ENCODE data around the gene ATP6V0E2.

ATP6V0E2 gene

DNA sequence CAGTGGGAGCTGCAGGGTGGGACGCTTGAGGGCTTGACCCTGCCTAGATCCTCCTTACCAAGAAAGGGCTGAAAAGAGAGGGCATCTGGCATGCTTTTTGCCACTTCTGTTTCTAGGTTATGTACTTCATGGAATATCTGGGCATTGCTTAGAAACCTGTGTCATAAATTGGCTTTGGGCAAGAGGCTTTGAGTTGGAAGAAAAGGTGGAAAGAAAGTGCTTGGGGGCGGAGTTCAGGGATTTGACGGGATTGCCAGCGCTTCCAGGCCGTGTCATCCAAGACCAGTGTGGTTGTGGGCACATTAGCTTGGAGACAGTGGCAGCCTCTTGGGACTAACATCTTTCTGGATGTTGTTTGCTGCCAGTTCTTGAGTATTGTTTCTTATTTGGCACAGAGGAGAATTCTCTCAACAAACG, 34.8 kb upstream of the ATP6V0E2 start:
- DNase-seq = no peak

DNA sequence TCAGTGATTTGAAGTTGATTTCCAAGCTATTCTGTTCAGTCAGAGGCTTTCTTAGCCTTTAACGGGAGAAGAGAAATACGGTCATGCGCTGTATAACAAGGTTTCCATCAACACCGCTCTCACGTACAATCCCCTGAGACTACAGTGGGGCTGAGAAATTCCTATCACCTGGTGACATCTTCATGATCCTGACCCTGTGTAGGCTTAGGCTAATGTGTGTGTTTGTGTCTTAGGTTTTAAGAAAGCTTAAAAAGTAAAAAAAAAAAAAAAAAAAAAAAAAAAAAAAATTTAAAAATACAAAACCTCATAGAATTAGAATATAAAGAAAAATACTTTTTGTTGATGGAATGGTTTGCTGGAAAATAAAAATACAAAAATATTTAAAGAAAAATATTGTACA, 33.8 kb upstream of the ATP6V0E2 start:
- no peak for DNase-seq

DNA sequence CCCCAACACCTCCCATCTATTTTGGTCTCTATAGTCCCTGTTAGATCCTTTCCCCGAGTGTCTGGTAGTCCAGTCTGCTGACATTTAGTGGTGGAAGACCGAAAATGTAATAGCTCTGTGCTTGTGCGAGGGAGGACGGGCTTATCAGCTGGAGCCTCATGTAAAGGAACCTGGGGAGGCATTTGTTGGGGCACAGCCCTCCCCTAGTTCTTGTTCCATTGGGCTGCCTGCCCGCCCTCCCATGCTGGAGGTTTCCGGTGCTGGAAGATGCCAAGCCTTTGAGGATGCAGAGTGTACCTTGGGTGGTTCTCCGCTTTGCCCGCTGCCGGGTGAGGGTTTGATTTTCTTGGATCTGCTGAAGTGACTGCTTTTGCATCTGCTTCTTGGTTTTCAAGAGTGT, 30.2 kb upstream of the ATP6V0E2 start:
- DNase-seq = no peak

DNA sequence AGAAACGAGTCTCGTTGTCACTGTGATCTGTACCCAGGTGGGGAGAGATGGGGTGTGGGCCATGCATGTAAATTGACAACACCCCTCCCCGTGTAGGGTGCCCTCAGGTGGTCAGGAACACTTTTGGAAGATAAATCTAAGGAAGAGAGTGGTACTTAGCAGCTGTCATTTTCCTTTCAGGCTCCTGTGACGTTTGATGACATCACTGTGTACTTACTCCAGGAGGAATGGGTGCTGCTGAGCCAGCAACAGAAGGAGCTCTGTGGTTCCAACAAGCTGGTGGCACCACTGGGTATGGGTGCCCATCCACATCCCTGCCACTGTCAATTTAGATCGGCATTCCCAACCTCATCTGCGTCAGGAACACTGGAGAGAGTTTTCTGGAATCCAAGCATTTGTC, 29.3 kb upstream of the ATP6V0E2 start:
- no peak for DNase-seq

DNA sequence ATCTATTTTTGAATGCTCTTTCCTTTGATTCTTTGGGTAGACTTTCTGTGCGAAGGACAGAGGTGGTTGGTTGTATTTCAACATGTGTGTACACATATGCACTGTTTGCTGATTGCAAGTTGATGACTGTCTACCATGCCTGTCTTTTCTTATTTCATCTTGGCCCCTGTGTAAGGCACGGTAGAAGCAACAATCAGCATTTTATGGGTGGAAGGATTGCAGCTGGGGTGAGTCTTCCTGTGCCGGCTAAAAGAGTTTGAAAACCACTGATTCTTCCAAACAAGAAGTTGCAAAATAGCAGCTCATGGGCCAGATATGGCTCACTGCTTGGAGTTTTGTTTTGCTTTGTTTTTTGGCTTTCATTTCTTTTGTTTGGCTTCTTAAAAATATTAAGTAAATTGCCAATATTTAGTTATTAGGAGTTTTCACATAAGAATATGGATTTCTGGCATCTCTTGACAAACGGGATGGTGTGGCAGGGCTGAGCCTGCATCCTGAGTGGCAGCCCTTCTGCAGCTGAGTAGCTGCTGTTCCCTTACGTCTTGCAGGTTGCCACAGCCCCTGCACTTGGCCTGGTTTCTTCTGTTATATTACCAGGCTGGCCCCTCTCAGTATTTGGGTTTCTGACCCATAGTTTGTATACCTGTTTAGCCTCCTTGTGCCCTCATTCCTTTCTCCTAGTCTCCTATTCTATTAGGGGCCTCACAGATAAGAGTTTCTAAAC, 28.4 kb upstream of the ATP6V0E2 start:
- no peak for DNase-seq

DNA sequence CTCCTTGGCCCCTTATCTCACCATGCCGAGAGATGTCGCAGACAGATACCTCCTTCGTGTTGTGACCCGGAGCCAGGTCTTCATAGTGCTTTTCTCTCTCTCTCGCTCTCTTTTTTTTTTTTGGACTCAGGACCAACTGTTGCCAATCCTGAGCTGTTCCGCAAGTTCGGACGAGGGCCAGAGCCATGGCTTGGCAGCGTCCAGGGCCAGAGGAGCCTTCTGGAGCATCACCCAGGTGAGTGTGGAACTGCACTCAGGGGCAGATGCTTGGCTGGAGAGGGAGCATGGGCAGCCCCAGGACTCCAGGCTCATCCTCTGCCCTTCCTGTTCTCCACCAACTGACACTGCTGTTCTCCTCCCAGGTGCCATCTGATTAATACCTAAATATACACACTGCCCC, 27.7 kb upstream of the ATP6V0E2 start:
- no peak for DNase-seq

DNA sequence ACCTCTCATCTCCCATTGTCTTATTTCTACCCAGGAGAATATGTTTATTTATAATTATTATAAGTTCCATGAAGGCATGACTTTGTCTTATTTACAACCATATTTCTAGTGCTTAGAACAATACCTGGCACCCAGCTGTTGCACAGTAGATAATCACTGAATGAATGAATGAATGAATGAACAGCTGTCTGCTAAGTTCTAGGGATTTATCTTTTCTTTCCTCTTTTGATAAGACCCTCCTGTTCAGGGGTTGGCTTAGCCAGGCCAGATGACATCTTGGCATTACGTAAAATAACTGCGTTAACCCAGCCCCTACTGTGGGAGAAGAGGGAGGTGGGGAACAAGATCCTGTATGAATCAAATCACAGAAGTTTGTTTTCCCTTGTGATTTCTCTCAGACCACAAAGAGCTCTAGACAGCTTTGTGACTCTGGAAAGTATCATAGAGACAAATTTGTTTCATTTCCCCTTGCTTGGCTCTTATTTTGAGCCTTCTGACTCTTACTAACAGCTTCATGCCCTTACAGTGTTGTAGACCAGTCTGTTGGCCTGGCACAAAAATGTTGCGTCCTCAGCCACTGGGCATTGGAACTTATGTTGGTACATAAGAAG, 27.2 kb upstream of the ATP6V0E2 start:
- no peak for DNase-seq

DNA sequence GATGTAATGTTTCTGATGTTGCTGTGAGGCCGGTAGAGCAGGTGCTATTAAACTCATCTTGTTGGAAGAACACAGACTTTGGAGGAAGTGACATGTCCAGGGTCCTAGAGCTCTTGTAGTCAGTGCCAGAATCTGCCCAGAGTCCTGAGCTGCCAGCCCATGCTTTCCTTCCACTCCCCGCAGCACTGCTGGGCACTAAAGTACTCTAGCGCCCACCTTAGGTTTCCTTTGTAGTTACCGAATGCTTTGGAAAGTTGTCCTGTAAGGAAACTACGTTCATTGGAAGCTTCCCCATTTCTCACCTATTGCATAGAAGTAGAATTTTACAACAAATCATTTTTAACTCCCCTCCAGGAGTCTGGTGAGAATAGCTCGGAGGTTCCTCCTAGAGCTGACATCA, 24.6 kb upstream of the ATP6V0E2 start:
- DNase-seq = no peak

DNA sequence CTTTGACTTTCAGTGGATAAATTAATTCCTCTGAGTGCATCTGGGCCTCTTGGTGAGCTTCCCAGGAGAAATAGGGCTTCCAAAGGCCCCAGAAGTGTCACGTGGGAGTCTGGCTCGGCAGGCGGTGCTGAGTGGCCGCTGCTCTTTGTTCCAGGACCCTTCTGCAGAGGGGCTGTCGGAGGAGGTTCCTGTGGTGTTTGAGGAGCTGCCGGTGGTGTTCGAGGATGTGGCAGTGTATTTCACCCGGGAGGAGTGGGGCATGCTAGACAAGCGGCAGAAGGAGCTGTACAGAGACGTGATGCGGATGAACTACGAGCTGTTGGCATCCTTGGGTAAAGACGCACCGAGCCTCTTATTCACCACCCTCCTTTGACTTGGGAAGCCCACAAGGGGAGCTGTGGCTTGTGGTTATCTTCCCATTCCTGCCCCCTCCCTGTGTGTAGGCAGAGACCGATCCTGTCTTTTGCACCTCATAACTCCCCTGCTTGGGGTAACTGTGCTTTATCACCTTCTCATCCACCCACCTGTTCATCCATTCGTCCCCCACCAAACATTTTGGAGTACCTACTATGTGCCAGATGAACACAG, 23.7 kb upstream of the ATP6V0E2 start:
- no peak for DNase-seq

DNA sequence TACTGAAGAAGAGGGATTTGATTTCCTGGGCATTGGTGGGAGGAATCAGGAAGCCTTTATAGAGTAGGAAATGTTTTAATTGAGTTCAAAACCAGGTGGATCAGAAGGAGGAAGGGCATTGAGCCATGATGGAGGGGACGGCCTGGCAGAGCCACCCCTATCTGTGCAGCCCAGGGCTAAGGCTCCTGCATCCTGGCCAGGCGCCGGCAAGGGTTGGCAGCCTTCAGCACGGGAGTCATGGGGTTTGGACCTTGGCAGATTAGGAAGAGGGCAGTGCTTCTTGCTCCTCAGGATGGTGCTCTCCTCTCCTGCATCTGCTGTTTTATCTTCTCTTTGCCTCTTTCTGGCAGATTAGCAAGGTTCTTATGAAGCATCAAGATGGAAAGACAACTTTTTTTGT, 23.1 kb upstream of the ATP6V0E2 start:
- DNase-seq = no peak

DNA sequence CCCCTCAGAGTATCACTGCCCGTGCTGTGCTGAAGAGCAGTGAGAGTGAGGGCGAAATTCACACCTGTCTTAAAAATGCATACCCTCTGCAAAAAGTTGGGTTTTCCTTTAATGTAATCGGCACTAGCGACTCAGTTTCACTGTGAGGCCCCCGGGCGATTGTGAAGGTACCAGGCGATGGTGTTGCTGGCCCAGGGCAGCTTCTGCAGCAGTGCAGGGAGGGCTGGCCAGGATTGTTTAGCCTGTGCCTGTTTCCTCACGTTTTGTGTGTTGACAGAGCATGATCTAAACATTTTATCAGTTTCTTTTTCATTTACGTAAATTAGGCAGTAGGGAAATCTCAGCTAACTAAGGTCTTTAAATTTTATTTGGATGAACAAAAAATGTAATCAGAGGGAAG, 22.3 kb upstream of the ATP6V0E2 start:
- no peak for DNase-seq

DNA sequence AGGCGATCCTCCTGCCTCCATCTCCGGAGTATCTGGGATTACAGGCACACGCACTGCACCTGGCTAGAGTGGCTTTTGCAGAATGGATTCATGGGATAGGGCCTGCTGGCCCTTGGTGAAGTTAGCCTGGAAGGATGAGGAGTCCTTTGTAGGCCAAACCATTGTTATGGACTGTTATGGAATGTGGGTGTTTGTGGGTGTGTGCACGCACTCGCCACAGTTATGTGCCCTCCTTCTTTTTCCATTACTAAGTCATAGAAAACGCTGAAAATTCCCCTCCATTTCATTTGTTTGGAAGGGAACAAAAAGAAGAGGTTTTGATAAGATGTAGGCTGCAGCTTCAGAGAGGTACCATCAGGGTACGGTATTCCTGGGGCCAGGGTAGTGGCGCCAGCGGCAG, 20.6 kb upstream of the ATP6V0E2 start:
- DNase-seq = no peak

DNA sequence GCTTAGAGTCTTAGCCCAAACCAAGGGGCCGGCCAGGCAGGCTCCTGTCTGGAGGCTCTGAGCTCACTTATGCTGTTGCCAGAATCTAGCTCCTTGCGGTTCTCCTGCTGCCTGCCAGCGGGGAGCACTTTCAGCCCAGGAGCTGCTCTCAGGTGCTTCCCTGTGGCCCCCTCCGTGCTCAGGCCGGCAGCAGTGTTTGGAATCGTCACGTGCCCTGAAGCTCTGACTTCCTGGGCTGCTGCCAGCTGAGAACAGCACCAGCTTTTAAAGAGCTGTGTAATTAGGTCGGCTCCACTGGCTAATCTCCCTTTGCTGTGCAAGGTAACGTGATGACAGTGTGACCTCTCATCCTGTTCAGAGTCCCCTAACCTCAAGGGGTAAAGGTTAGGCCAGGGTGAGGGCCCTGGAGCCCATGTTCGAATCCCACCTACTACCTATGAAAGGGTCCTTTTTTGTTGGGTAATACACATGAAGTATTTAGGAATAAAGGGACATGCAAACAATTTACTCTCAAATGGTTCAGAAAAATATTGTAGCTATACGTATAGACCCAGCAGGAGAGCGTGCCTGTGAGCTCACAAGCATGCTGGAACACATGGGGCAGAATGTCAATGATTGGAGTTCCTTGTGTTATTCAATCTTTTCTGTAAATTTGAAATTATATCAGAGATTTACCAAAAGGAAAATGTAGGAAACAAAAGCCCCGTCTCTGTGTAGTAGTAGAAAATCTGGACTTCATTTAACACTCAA, 19.0 kb upstream of the ATP6V0E2 start:
- peak; percentile 86 for DNase-seq

DNA sequence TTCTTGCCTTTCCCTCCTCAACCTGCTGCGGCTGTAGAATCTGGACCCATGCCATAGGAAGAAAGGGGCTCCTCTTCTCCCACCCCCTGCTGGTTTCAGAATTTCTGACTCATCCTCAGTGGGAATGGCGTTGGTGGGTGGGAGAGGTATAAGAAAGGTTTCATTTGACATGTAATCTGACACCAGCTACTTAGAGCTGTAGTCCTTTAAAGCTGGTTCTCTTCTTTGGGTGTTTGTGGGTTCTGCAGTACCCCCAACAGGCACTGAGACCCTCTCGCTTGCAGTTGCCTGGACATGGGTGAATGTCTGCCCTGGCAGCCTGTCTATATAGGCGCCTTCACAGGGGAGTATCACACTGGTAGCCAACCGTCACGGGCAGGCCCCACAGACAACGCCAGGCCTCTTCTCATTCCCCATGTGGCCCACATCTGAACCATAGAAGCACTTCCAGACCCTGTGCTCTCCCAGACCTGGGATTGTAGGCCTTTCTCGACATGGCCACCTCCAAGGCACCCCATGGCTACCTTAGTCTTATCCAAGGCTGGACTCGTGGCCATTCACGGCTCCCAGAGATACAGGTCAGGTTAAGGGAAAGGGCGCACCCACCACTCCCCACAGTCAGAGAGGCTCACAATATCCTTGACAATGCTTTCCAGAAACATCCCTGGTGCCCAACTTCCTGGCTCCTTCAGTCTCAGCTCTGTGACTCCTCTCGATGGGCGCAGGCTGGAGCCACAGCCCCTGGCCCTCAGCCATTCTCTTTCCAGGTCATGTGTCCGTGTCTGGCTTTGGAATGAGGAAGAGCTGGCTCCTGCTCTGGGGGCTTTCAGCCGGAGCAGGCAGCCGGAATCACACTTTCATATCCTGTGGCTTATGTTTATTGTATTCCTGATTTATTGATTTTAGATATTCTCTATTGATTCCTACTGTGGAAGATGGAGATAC, 18.1 kb upstream of the ATP6V0E2 start:
- no peak for DNase-seq

DNA sequence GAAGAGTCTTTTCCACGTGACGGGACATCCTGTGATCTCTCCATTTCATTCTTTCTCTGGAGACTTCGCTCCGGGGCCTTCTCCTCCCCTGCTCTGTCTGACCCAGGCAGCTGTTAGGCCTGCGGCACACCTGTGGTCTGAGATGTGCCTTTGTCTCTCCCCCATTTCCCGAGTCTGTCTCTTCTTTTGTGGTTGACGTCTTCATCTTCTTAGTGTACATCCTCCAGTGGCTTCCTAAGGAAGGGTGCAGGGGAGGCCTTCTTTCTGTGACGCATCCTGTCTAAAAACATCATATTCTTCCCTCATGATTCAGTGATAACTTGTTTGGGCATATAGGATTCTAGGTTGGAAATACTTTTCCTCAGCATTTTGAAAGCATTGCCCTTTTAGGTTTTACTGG, 17.2 kb upstream of the ATP6V0E2 start:
- DNase-seq = no peak

DNA sequence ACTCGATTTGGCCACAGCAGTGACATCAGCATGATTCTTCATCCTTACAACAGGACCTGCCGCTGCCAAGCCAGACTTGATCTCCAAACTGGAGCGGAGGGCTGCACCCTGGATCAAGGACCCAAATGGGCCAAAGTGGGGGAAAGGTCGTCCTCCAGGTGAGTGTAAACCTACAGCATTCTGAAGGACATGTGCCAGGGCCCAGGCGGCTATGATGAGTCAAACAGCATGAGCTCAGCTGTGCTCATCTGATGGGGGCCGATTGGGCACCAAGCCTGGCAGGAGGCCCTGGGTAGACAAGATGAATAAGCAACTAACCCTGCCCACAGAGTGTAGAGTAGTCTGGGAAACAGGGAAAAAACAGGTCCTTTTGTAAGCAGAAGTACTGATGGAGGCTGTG, 14.4 kb upstream of the ATP6V0E2 start:
- DNase-seq = no peak

DNA sequence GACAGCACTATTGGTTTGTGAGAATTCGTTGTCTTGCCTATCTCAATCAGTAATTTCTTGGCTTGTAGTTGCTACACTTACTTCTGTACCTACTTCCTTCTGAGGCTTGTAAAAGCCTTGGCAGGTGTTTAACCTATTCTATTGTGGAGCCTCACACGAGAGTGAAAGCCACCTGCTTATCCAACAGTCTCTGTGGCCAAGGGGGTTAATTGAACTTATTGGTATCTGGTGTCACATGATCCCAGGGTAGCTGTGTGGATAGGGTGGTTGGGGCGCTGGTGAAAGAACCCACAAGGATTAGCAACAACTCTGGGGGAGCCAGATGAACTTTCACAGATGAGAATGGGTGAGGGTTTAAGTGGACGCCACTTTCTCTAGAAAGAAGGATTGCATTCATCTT, 13.9 kb upstream of the ATP6V0E2 start:
- DNase-seq = no peak

DNA sequence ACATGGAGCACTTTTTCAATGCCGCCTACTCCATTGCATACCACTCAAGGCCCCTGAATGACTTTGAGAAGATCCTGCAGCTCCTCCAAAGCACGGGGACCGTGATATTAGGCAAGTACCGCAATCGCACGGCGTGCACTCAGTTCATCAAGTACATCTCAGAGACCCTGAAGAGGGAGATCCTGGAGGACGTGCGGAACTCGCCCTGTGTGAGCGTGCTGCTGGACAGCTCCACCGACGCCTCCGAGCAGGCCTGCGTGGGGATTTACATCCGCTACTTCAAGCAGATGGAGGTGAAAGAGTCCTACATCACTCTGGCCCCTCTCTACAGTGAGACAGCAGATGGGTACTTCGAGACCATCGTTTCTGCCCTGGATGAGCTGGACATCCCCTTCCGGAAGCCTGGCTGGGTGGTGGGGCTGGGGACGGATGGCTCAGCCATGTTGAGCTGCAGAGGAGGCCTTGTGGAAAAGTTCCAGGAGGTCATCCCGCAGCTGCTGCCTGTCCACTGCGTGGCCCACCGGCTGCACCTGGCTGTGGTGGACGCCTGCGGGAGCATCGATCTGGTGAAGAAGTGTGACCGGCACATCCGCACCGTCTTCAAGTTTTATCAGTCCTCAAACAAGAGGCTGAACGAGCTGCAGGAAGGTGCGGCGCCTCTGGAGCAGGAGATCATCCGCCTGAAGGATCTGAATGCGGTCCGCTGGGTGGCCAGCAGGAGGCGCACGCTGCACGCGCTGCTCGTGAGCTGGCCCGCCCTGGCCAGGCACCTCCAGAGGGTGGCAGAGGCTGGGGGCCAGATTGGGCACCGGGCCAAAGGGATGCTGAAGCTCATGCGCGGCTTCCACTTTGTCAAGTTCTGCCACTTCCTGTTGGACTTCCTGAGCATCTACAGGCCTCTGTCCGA, 12.7 kb upstream of the ATP6V0E2 start:
- DNase-seq = no peak

DNA sequence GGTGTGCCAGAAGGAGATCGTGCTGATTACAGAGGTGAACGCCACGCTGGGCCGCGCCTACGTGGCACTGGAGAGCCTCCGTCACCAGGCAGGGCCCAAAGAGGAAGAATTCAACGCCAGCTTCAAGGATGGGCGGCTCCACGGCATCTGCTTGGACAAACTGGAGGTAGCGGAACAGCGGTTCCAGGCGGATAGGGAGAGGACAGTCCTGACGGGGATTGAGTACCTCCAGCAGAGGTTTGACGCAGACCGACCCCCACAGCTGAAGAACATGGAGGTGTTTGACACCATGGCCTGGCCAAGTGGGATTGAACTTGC, 12.1 kb upstream of the ATP6V0E2 start:
- no peak for DNase-seq

DNA sequence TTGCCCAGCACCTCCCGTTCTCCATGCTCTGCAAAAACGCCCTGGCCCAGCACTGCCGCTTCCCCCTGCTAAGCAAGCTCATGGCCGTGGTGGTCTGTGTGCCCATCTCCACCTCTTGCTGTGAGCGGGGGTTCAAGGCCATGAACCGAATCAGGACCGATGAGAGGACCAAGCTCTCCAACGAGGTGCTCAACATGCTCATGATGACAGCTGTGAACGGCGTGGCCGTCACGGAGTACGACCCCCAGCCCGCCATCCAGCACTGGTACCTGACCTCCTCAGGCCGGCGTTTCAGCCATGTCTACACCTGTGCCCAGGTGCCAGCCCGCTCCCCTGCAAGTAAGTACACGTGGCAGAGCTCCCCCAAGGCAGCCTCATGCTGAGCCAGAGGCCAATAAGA, 11.6 kb upstream of the ATP6V0E2 start:
- no peak for DNase-seq

DNA sequence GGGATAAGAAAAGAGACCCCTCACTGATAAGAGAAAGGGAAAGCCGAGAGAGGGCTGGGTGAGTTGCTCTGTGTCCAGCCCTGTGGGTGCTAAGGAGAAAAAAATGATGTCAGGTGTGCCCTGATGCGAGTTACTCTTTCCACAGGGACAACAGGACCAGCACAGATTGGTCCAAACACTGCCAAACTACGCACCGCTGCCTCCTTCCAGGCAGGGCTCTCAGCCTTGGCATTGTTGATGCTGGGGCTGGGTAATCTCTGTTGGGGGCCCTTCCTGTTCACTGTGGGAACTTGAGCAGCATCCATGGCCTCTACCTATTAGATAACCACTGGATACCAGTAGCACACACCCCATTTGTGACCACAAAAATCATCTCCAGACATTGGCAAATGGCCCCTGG, 10.3 kb upstream of the ATP6V0E2 start:
- no peak for DNase-seq

DNA sequence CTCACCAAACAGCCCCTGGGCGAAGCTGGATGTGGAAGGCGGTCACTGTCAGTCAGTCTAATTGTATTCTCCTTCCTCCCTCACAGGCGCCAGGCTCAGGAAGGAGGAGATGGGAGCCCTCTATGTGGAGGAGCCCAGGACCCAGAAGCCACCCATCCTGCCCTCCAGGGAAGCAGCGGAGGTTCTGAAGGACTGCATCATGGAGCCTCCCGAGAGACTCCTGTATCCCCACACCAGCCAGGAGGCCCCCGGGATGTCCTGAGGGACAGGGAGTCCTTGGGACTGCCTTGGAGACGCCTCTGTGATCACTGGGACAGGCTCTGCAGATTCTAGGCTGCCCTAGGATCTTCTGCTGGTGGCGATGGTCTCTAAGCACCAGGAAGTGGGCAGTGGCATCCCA, 9.7 kb upstream of the ATP6V0E2 start:
- no peak for DNase-seq
